ENCODE results near the gene RSRC1.

Gene RSRC1

DNA sequence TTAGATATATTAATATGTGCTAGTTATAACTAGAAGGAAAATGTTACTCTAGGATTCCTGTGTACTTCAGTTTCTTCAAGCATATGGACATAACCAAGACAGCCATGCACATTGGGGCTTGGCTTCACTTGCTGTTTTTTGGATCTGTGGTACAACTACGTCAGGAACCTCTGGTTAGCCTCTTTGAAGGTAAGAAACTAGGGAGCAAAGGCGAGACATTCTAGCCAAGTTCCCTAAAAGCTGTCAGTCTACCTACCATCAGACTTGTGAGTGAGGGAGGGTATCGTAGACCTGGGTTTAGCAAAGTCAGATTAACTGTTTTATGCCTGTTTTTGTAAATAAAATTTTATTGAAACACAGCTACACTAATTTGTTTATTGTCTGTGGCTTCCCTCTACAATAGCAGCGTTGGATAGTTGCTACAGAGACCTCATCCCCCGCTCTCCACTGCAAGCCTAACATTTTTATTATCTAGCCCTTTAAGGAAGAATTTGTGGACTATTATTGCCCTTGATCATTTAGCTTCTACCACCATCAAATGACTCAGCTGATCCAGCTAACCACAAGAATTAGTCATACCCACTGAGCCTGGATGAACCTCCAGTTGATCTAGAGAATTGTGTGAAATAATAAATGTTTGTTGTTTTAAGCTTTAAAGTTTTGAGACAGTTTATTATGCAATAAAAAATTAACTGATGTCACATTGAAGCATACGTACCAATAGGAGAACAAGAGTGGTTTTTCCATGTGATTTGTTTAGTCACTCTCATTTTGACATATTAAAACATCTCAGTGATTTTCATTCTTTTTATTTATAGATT, 58.1 kb downstream of the RSRC1 start:
- H3K27me3 ChIP-seq (ENCODE audit: control insufficient read depth in 1 of 2, insufficient read depth in 2 of 2, low read length in 2 of 2) = no peaks in the 10 kb centered on the region
- no peak overlapping the region for H3K4me3 ChIP-seq (ENCODE audit: low read length in 2 of 2)
- peaks cover 0 to 4% of the 10 kb centered on the region in 2 donors for H3K36me3 ChIP-seq (ENCODE audit: control insufficient read depth in 2 of 2, insufficient read depth in 2 of 2, low read length in 2 of 2)
- H3K27ac ChIP-seq (ENCODE audit: low read length) = no peak overlapping the region
- H3K4me1 ChIP-seq (ENCODE audit: control insufficient read depth, insufficient read depth, low read length) = no peaks in the 10 kb centered on the region
- no peaks in the 10 kb centered on the region for H3K9me3 ChIP-seq (ENCODE audit: control insufficient read depth in 2 of 2, low read length in 2 of 2)
- no peak overlapping the region for H3K9ac ChIP-seq (ENCODE audit: low read length in 2 of 2)

DNA sequence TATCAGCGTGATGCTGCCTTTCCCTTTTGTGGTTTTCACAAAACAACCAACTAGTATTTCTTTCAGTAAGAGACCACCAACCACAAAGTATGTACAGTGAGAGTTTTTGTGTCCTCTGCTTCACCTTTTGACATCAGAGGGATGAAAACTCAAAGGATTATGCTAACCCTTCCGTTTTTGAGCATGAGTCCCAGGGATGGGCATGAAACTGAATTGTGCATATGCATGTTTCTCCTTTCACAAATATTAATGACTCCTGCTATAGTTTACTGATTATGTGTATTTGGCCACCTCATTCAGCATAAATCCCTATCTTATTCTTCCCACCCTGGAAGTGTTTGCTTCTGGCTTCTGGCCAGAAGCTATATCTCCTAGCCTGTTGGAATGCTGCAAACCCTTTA, 59.2 kb downstream of the RSRC1 start:
- Histone ChIP-seq H3K27me3 (ENCODE audit: control insufficient read depth in 1 of 2, insufficient read depth in 2 of 2, low read length in 2 of 2) (no peaks in the 10 kb centered on the region), H3K36me3 (ENCODE audit: control insufficient read depth in 2 of 2, insufficient read depth in 2 of 2, low read length in 2 of 2) (peaks cover 0 to 4% of the 10 kb centered on the region in 2 donors), H3K27ac (ENCODE audit: low read length) (no peak overlapping the region), H3K9me3 (ENCODE audit: control insufficient read depth in 2 of 2, low read length in 2 of 2) (no peaks in the 10 kb centered on the region), H3K4me3 (ENCODE audit: low read length in 2 of 2) (no peak overlapping the region), H3K9ac (ENCODE audit: low read length in 2 of 2) (no peak overlapping the region), H3K4me1 (ENCODE audit: control insufficient read depth, insufficient read depth, low read length) (no peaks in the 10 kb centered on the region)

DNA sequence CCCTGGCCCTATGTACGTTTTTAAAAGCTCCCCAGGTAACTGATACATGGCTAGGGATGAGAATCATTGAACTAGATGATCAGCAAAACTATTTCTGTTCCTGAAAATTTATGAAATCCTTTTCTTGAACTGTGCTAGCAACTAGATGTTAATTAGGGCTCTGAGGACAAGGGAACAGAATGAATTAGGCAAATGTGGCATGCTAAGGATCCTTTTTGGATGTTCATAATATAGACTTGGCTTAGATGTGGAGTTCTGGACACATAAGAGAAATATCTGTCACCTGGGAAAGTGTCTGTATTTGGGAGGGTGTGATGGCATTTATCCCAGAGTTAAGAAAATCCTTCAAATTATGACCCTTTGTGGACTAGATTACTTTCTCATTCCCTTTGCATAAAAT, 71.2 kb downstream of the RSRC1 start:
- no peak overlapping the region for H3K4me3 ChIP-seq (ENCODE audit: low read length in 2 of 2)
- H3K27ac ChIP-seq (ENCODE audit: low read length) = no peak overlapping the region
- no peaks in the 10 kb centered on the region for H3K9me3 ChIP-seq (ENCODE audit: control insufficient read depth in 2 of 2, low read length in 2 of 2)
- H3K4me1 ChIP-seq (ENCODE audit: control insufficient read depth, insufficient read depth, low read length) = no peaks in the 10 kb centered on the region
- no peaks in the 10 kb centered on the region for H3K36me3 ChIP-seq (ENCODE audit: control insufficient read depth in 2 of 2, insufficient read depth in 2 of 2, low read length in 2 of 2)
- no peaks in the 10 kb centered on the region for H3K27me3 ChIP-seq (ENCODE audit: control insufficient read depth in 1 of 2, insufficient read depth in 2 of 2, low read length in 2 of 2)
- H3K9ac ChIP-seq (ENCODE audit: low read length in 2 of 2) = no peak overlapping the region

DNA sequence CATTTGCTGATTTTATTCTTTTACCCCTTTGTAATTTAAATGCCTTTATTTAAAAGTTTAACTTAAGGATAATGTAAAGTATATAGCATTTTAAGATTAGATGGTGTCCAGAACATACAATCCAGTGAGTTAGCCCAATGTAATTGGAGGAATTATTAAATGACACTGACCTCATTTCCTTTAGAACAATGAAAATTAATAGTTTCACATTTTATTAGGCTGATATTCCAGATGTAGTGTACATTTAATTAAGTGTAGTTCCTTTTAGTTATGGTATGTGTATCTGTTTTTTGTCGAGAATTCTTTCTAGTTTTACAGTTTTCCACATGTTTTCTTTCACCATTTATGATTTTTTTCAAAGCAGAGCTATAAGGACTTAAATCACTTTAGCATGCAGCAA, 75.8 kb downstream of the RSRC1 start:
- Histone ChIP-seq H3K27me3 (ENCODE audit: control insufficient read depth in 1 of 2, insufficient read depth in 2 of 2, low read length in 2 of 2) (no peaks in the 10 kb centered on the region), H3K4me1 (ENCODE audit: control insufficient read depth, insufficient read depth, low read length) (no peaks in the 10 kb centered on the region), H3K9ac (ENCODE audit: low read length in 2 of 2) (no peak overlapping the region), H3K4me3 (ENCODE audit: low read length in 2 of 2) (no peak overlapping the region), H3K36me3 (ENCODE audit: control insufficient read depth in 2 of 2, insufficient read depth in 2 of 2, low read length in 2 of 2) (no peaks in the 10 kb centered on the region), H3K27ac (ENCODE audit: low read length) (no peak overlapping the region), H3K9me3 (ENCODE audit: control insufficient read depth in 2 of 2, low read length in 2 of 2) (no peaks in the 10 kb centered on the region)

DNA sequence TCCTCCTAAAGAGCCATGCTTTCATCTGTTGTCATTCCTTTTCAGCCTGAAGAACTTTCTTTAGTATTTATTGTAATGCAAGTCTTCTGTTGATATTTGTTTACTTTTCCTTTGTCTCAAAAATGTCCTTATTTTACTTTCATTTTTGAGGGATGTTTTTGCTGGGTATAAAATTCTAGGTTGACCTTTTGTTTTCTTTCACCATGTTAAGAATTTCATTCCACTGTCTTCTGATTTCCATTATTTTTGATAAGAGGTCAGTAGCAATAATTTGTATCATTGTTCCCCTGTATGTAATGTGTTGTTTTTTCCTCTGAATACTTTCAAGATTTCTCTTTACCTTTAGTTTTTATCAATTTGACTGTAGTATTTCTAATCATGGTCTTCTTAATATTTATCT, 91.1 kb downstream of the RSRC1 start:
- Histone ChIP-seq H3K27me3 (ENCODE audit: control insufficient read depth in 1 of 2, insufficient read depth in 2 of 2, low read length in 2 of 2) (no peaks in the 10 kb centered on the region), H3K4me3 (ENCODE audit: low read length in 2 of 2) (no peak overlapping the region), H3K9me3 (ENCODE audit: control insufficient read depth in 2 of 2, low read length in 2 of 2) (peaks cover 0 to 8% of the 10 kb centered on the region in 2 donors), H3K27ac (ENCODE audit: low read length) (no peak overlapping the region), H3K36me3 (ENCODE audit: control insufficient read depth in 2 of 2, insufficient read depth in 2 of 2, low read length in 2 of 2) (no peaks in the 10 kb centered on the region), H3K9ac (ENCODE audit: low read length in 2 of 2) (no peak overlapping the region), H3K4me1 (ENCODE audit: control insufficient read depth, insufficient read depth, low read length) (no peaks in the 10 kb centered on the region)

DNA sequence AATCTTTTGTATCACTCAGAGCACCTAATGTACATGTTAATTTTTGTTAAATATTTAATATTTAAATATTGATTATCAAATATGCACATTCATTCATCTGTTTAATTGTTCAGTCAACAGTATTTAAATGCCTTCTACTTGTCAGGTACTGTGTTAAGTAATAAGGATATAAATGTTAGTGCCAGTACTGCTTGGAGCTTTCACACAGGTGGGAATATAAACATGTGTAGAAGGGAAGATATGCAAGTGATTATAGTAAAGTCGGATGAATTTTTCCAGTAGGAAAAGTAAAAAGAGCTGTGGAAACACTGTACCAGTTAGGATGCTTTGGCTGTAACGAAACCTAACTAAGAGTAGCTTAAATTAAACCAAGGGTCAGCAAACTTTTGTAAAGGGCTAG, 95.4 kb downstream of the RSRC1 start:
- no peak overlapping the region for H3K27ac ChIP-seq (ENCODE audit: low read length)
- H3K9ac ChIP-seq (ENCODE audit: low read length in 2 of 2) = no peak overlapping the region
- H3K4me3 ChIP-seq (ENCODE audit: low read length in 2 of 2) = no peak overlapping the region
- H3K9me3 ChIP-seq (ENCODE audit: control insufficient read depth in 2 of 2, low read length in 2 of 2) = no peaks in the 10 kb centered on the region
- H3K36me3 ChIP-seq (ENCODE audit: control insufficient read depth in 2 of 2, insufficient read depth in 2 of 2, low read length in 2 of 2) = no peaks in the 10 kb centered on the region
- no peaks in the 10 kb centered on the region for H3K4me1 ChIP-seq (ENCODE audit: control insufficient read depth, insufficient read depth, low read length)
- no peaks in the 10 kb centered on the region for H3K27me3 ChIP-seq (ENCODE audit: control insufficient read depth in 1 of 2, insufficient read depth in 2 of 2, low read length in 2 of 2)

DNA sequence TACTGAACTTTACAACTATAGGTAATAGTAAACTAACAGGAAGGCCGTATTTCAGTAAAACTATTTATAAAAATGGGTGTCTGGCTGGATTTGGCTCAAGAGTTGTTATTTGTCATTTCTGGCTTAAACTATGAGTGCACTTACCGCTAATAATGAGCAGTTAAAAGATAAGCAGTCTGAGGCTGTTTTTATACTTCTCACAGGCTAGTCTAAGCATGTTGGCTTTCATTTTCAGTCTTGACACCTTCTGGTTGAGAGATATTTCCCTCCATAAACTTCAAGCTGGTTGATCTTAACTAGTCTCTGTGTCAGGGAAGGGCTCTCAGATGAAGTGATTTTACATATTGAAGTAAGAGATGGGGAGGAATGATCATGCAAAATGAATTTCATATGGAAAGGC, 96.1 kb downstream of the RSRC1 start:
- no peaks in the 10 kb centered on the region for H3K4me1 ChIP-seq (ENCODE audit: control insufficient read depth, insufficient read depth, low read length)
- no peaks in the 10 kb centered on the region for H3K27me3 ChIP-seq (ENCODE audit: control insufficient read depth in 1 of 2, insufficient read depth in 2 of 2, low read length in 2 of 2)
- no peaks in the 10 kb centered on the region for H3K36me3 ChIP-seq (ENCODE audit: control insufficient read depth in 2 of 2, insufficient read depth in 2 of 2, low read length in 2 of 2)
- no peak overlapping the region for H3K4me3 ChIP-seq (ENCODE audit: low read length in 2 of 2)
- no peak overlapping the region for H3K27ac ChIP-seq (ENCODE audit: low read length)
- no peaks in the 10 kb centered on the region for H3K9me3 ChIP-seq (ENCODE audit: control insufficient read depth in 2 of 2, low read length in 2 of 2)
- H3K9ac ChIP-seq (ENCODE audit: low read length in 2 of 2) = no peak overlapping the region

DNA sequence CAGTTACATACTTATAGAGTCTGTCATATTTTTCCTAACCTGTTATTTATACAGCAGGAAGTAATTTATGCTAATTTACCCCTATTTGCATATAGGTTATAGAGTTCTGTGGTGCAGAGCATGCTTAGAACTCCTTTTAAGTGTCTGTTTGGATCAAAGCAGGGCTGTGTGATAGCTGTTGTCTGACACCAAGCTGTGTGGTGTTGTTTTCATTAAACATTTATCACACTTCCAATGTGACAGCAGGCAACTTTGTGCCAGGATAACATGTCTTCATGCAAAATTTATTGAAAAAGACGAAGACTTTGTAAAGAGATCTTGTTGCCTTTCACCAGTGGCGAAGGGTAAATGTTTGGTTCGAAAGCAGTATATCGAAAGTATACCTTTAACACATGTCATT, 100.2 kb downstream of the RSRC1 start:
- no peaks in the 10 kb centered on the region for H3K27me3 ChIP-seq (ENCODE audit: control insufficient read depth in 1 of 2, insufficient read depth in 2 of 2, low read length in 2 of 2)
- H3K36me3 ChIP-seq (ENCODE audit: control insufficient read depth in 2 of 2, insufficient read depth in 2 of 2, low read length in 2 of 2) = no peaks in the 10 kb centered on the region
- no peak overlapping the region for H3K4me3 ChIP-seq (ENCODE audit: low read length in 2 of 2)
- no peaks in the 10 kb centered on the region for H3K9me3 ChIP-seq (ENCODE audit: control insufficient read depth in 2 of 2, low read length in 2 of 2)
- H3K4me1 ChIP-seq (ENCODE audit: control insufficient read depth, insufficient read depth, low read length) = no peaks in the 10 kb centered on the region
- H3K9ac ChIP-seq (ENCODE audit: low read length in 2 of 2) = no peak overlapping the region
- no peak overlapping the region for H3K27ac ChIP-seq (ENCODE audit: low read length)

DNA sequence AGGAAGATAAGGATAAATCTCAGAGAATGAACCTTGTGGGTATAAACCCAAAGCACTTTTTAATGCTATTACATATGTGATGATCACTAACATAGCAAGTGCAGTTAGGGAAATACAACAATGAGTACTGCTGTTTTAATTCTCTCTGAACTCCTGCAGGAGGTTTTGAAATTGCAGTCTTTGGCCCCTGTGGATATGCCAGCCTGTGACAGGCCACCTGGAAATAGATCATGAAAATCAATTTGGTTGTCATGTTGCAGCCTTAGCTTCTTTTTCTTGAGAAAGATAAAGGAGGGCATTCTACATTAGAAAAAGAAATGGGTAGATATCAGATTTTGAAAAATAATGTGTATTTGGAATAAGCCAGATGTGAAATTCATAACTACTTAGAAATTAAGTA, 103.6 kb downstream of the RSRC1 start:
- no peaks in the 10 kb centered on the region for H3K36me3 ChIP-seq (ENCODE audit: control insufficient read depth in 2 of 2, insufficient read depth in 2 of 2, low read length in 2 of 2)
- no peaks in the 10 kb centered on the region for H3K9me3 ChIP-seq (ENCODE audit: control insufficient read depth in 2 of 2, low read length in 2 of 2)
- H3K4me3 ChIP-seq (ENCODE audit: low read length in 2 of 2) = no peak overlapping the region
- no peaks in the 10 kb centered on the region for H3K27me3 ChIP-seq (ENCODE audit: control insufficient read depth in 1 of 2, insufficient read depth in 2 of 2, low read length in 2 of 2)
- no peaks in the 10 kb centered on the region for H3K4me1 ChIP-seq (ENCODE audit: control insufficient read depth, insufficient read depth, low read length)
- no peak overlapping the region for H3K27ac ChIP-seq (ENCODE audit: low read length)
- H3K9ac ChIP-seq (ENCODE audit: low read length in 2 of 2) = no peak overlapping the region

DNA sequence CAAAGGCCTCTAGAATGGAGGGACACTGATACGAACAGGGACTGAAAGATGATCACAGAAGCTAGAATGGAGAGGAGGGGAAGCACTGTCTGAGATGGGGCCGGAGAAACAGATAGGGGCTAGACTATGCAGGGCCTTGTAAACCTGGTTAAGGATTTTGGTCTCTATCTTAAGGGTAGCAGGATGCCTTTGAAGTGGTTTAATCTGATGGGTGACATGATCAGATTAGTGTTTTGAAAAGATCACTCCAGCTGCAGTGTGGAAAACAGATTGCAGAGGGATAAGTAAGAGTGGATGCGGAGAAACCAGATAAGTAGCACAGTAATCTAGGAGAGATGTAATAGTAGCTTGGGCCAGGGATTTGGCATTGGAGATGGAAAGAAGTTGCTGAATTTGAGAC, 108.1 kb downstream of the RSRC1 start:
- H3K4me1 ChIP-seq (ENCODE audit: control insufficient read depth, insufficient read depth, low read length) = no peaks in the 10 kb centered on the region
- no peak overlapping the region for H3K4me3 ChIP-seq (ENCODE audit: low read length in 2 of 2)
- no peak overlapping the region for H3K9ac ChIP-seq (ENCODE audit: low read length in 2 of 2)
- no peaks in the 10 kb centered on the region for H3K9me3 ChIP-seq (ENCODE audit: control insufficient read depth in 2 of 2, low read length in 2 of 2)
- no peaks in the 10 kb centered on the region for H3K27me3 ChIP-seq (ENCODE audit: control insufficient read depth in 1 of 2, insufficient read depth in 2 of 2, low read length in 2 of 2)
- no peaks in the 10 kb centered on the region for H3K36me3 ChIP-seq (ENCODE audit: control insufficient read depth in 2 of 2, insufficient read depth in 2 of 2, low read length in 2 of 2)
- no peak overlapping the region for H3K27ac ChIP-seq (ENCODE audit: low read length)

DNA sequence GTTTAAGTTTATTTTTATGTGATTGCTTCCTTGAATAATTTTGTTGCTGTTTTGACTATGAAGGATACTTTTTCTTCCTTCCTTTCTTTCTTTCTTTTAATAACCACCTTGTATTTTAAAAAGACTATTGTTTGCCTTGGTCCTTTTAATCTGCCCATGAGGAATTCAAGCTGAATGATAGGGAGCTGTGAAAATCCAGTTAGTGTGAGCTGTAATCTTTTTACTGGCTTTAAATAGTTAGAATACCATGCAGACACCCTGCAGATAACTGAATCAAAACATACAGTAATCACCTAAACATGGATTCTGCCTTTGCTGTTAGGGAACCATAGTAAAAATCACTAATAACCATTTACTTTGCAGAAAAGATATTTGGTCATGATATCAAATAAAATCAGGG, 110.7 kb downstream of the RSRC1 start:
- no peak overlapping the region for H3K27ac ChIP-seq (ENCODE audit: low read length)
- H3K9me3 ChIP-seq (ENCODE audit: control insufficient read depth in 2 of 2, low read length in 2 of 2) = no peaks in the 10 kb centered on the region
- no peaks in the 10 kb centered on the region for H3K4me1 ChIP-seq (ENCODE audit: control insufficient read depth, insufficient read depth, low read length)
- no peak overlapping the region for H3K9ac ChIP-seq (ENCODE audit: low read length in 2 of 2)
- H3K4me3 ChIP-seq (ENCODE audit: low read length in 2 of 2) = no peak overlapping the region
- no peaks in the 10 kb centered on the region for H3K27me3 ChIP-seq (ENCODE audit: control insufficient read depth in 1 of 2, insufficient read depth in 2 of 2, low read length in 2 of 2)
- H3K36me3 ChIP-seq (ENCODE audit: control insufficient read depth in 2 of 2, insufficient read depth in 2 of 2, low read length in 2 of 2) = no peaks in the 10 kb centered on the region
